K562 (cell line): ENCODE results near the gene YPEL4. TPM values are rescaled to one million over a fixed set of nuclear protein-coding genes. Genes with fewer than 3 reads are reported as not detected.

Experiments used
- ATF1 ChIP-seq, 2 experiments: fragments of 450-650 bp in 1 of 2; IDR thresholded peaks; 2 replicates each; pipeline ENCODE4 v1.6.1; 2016; ENCODE audit warnings: missing compliant biosample characterization in 1 of 2, missing genetic modification characterization in 1 of 2
- BRD9 ChIP-seq: fragments of 450-650 bp; IDR thresholded peaks from 2 replicates; pipeline ENCODE4 v1.6.1; 2018; ENCODE audit warnings: low read depth; ENCODE audit not compliant: partially characterized antibody
- CREB3L1 ChIP-seq: fragments of 450-650 bp; IDR thresholded peaks from 2 replicates; pipeline ENCODE4 v1.6.1; 2014; ENCODE audit warnings: low read depth, mild to moderate bottlenecking, moderate library complexity, borderline replicate concordance
- ELK1 ChIP-seq: sonication (generic); formaldehyde crosslinking; IDR thresholded peaks from 2 replicates; pipeline ENCODE4 v1.8.1; 2022; ENCODE audit warnings: missing genetic modification reagents
- FOXK1 ChIP-seq: sonication (generic); formaldehyde crosslinking; IDR thresholded peaks from 2 replicates; pipeline ENCODE4 v1.8.0; 2022; ENCODE audit warnings: missing genetic modification reagents, mild to moderate bottlenecking, borderline replicate concordance
- GATAD2A ChIP-seq: fragments of 450-650 bp; IDR thresholded peaks from 2 replicates; pipeline ENCODE4 v1.6.1; 2017
- GATAD2B ChIP-seq: fragments of 450-650 bp; IDR thresholded peaks from 2 replicates; pipeline ENCODE4 v1.6.1; 2017; ENCODE audit warnings: mild to moderate bottlenecking, borderline replicate concordance
- HDAC3 ChIP-seq: fragments of 450-650 bp; IDR thresholded peaks from 2 replicates; pipeline ENCODE4 v1.6.1; 2018; ENCODE audit warnings: borderline replicate concordance, mild to moderate bottlenecking, moderate library complexity; ENCODE audit not compliant: partially characterized antibody
- IRF9 ChIP-seq: fragments of 450-650 bp; IDR thresholded peaks from 2 replicates; pipeline ENCODE4 v1.6.1; 2016; ENCODE audit warnings: missing biosample characterization, missing genetic modification characterization
- MAZ ChIP-seq, 2 experiments: fragments of 450-650 bp in 1 of 2; sonication (generic) in 1 of 2; formaldehyde crosslinking; IDR thresholded peaks in 1 of 2; conservative IDR thresholded peaks in 1 of 2; 2 replicates each; pipeline versions ENCODE4 v1.4.0 to v1.5.0; 2020; ENCODE audit warnings: mild to moderate bottlenecking in 1 of 2, missing genetic modification reagents in 1 of 2
- MYBL2 ChIP-seq, 2 experiments: fragments of 450-650 bp in 1 of 2; sonication (generic) in 1 of 2; formaldehyde crosslinking in 1 of 2; IDR thresholded peaks; 2 replicates each; pipeline versions ENCODE4 v1.6.1 to v1.8.1; 2017 to 2022; ENCODE audit warnings: borderline replicate concordance in 1 of 2, inconsistent platforms in 1 of 2, low read depth in 1 of 2, mild to moderate bottlenecking in 1 of 2, missing genetic modification reagents in 1 of 2, moderate library complexity in 1 of 2
- NUFIP1 ChIP-seq: fragments of 450-650 bp; IDR thresholded peaks from 2 replicates; pipeline ENCODE4 v1.6.1; 2018; ENCODE audit not compliant: partially characterized antibody
- YBX1 ChIP-seq: fragments of 450-650 bp; IDR thresholded peaks from 2 replicates; pipeline ENCODE4 v1.7.1; 2016; ENCODE audit warnings: mild to moderate bottlenecking
- ZBTB7A ChIP-seq: IDR thresholded peaks from 2 replicates; pipeline ENCODE4 v1.6.1; 2011; ENCODE audit warnings: low read depth, mild to moderate bottlenecking, low read length, moderate library complexity, borderline replicate concordance; ENCODE audit not compliant: control insufficient read depth
- ZNF175 ChIP-seq: fragments of 200-800 bp; sonication (Bioruptor generic); IDR thresholded peaks from 2 replicates; pipeline ENCODE4 v1.6.1; 2016; ENCODE audit warnings: low read depth, mild to moderate bottlenecking, missing genetic modification characterization, missing compliant biosample characterization
- polyA plus RNA-seq, 8 experiments: library from polyadenylated mRNA; depleted of rRNA in 4 of 8; stranded (reverse) in 5 of 8; unstranded in 3 of 8; fragments of >200 nt; fragmentation: Nextera tagmentation in 2 of 8; fragmentation: Illumina TruSeq in 1 of 8; extraction: Ambion mirVana in 2 of 8; extraction: Trizol in 1 of 8; gene quantifications; 2 replicates each; pipeline versions ENCODE4 v1.2.1 to v1.2.3, GENCODE V29; 2011 to 2014; ENCODE audit warnings: inconsistent platforms in 1 of 8, missing spikeins in 1 of 8
- total RNA-seq, 7 experiments: library from RNA; depleted of rRNA in 6 of 7; stranded (reverse); fragments of >200 nt in 6 of 7; fragmentation: Illumina TruSeq in 2 of 7; extraction: Trizol in 2 of 7; gene quantifications; 2 replicates each; pipeline versions ENCODE4 v1.2.1 to v1.2.3, GENCODE V29; 2011 to 2021; ENCODE audit warnings: low replicate concordance in 1 of 7

YPEL4 gene
- total and polyA plus RNA-seq, 9 of the 15 experiments (the other 6 are each of a cell fraction or from before 2014, with no cell fraction given) = 0.07 to 1.4 (median 0.40) TPM; not detected in 2

- TF ChIP-seq HDAC3 (no peak), YBX1 (no peak), FOXK1 (CRISPR knock-in tag) (no peak), ATF1 (CRISPR knock-in tag; IDR thresholded peaks at IDR 0.05) (peak; percentile 52; the same call in 1 of the 2 replicates), ATF1 (tag; IDR thresholded peaks at IDR 0.05) (peak; percentile 91), IRF9 (no peak), MAZ (CRISPR knock-in tag; conservative IDR thresholded peaks at IDR 0.05 in 1 of 2, IDR thresholded peaks at IDR 0.05 in 1 of 2) (peak; percentile 98 to 99), CREB3L1 (peak; percentile 86; the same call in 1 of the 2 replicates), ZNF175 (CRISPR knock-in tag) (no peak), GATAD2A (no peak), NUFIP1 (no peak), MYBL2 (IDR thresholded peaks at IDR 0.05; ENCODE audit: low read depth) (no peak), MYBL2 (CRISPR knock-in tag; IDR thresholded peaks at IDR 0.05; ENCODE audit: borderline replicate concordance) (no peak), BRD9 (no peak), ELK1 (CRISPR knock-in tag) (no peak), GATAD2B (peak; percentile 87; the same call in 1 of the 2 replicates), ZBTB7A (peak; percentile 69)
Observed at GRCh38 chr11:57667736-57668433, 18.2 kb upstream of the YPEL4 start, which contains the start of gene ZDHHC5 (continued).
